ENCODE data around the gene PRSS36.

Gene PRSS36

GRCh38 chr16:31094424-31095120, 55.3 kb downstream of the PRSS36 start, which contains the start of gene VKORC1:
VKORC1 (minus strand) TSS chr16:31094797; CDS start chr16:31094729, 68 bp downstream.
- peak; percentile 83 for DNase-seq

DNA sequence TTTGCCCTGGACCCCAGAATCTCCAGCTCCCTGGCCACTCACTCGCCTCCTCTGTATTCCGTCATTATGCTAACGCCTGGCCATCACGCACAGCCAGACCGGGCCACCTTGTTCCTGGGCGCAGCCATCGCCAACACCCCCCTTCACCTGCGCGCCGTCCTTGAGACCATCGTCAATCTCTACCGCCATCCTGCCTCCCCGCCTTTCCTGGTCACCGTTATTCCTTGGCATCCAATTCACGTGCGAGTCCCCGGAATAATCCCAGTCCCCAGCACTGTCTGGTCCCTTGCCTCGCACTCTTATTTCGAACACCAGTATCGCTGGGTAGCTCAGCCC, 55.8 kb downstream of the PRSS36 start:
- DNase-seq = no peak

- DNase-seq = no peak
These were observed 56.6 kb downstream of the PRSS36 start for GRCh38 chr16:31093132-31093703.

GRCh38 chr16:31092330-31092729, 57.5 kb downstream of the PRSS36 start:
- no peak for DNase-seq

DNA sequence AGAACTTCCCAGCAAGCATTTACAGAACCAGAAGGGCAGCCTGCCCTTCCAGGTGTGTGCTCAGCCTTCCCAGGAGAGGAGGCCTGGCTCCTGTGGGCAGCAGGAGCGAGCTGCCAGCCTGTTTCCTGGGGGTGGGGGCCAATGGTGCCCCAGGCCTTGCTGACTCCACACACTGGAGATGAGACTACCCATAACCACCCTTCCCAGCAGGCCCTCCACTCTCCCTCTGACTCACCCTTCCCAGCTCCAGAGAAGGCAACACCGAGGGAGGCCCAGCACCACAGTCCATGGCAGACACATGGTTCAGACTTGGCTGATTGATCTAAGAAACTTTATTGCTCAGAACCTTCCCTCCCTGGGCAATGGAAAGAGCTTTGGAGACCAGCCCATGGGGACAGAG, 59.3 kb downstream of the PRSS36 start:
- DNase-seq = no peak

GRCh38 chr16:31089199-31089598, 60.7 kb downstream of the PRSS36 start:
- no peak for DNase-seq
